ENCODE measurements around the gene SURF4. TPM values are rescaled to one million over a fixed set of nuclear protein-coding genes. Genes with fewer than 3 reads are reported as not detected.
A peak's percentile ranks its signal among the peaks of the same experiment; 100 is the strongest.

SURF4 gene
- total RNA-seq: 100 to 1,000 TPM; 141 to 266 (median 230) TPM

DNA sequence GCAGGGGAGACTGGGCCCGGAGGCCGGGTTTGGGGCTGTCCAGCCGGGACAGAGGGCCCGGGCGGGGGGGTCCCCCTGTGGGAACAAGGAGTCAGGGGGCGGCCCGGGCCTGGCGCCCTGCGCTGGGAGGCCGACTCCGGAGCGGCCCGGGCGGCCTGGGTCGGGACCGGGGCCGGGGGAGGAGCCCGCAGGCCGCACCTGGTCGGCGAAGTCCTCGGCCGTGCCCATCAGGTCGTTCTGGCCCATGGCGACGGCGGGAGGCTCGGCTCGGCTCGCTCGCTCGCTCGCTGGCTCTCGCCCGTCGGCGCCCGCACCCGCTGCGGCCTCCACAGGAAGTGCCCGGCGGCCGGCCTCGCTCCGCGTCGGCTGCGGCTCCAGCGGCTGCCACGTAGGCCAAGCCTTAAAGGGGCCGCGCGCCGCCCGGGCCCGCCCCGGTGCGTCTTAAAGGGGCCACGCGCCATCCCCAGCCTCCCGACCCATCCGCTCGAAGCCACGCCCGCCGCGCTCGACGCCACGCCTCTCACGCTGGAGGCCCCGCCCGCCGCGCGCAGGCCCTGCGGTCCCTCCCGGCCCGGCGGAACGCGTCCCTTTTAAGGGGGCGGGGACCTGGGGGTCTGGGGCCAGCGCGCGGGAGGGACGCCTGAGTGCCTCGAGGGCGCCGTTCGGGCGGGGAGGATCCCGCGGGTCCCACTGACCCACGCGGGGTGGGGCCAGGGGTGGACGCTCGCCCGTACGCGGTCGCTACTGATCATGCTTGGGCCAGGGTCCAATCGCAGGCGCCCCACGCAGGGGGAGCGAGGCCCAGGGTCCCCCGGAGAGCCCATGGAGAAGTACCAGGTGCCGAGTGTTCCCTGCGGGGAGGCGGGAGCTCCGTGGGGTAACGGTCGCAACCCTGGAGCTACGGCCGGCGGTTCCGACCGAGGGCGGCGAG, at the start of gene SURF4, which contains the start of gene STKLD1:
Gene SURF4 (minus strand): TSS at position 337 of the 931 bp plus-strand sequence. CDS start 91 bp downstream, at position 246.
Gene STKLD1 (plus strand): TSS at position 643 of the 931 bp plus-strand sequence. CDS start 108 bp downstream, at position 751.
- peak; percentile 80 for DNase-seq (ENCODE audit: low spot score)
- TF ChIP-seq, protein P1, sequence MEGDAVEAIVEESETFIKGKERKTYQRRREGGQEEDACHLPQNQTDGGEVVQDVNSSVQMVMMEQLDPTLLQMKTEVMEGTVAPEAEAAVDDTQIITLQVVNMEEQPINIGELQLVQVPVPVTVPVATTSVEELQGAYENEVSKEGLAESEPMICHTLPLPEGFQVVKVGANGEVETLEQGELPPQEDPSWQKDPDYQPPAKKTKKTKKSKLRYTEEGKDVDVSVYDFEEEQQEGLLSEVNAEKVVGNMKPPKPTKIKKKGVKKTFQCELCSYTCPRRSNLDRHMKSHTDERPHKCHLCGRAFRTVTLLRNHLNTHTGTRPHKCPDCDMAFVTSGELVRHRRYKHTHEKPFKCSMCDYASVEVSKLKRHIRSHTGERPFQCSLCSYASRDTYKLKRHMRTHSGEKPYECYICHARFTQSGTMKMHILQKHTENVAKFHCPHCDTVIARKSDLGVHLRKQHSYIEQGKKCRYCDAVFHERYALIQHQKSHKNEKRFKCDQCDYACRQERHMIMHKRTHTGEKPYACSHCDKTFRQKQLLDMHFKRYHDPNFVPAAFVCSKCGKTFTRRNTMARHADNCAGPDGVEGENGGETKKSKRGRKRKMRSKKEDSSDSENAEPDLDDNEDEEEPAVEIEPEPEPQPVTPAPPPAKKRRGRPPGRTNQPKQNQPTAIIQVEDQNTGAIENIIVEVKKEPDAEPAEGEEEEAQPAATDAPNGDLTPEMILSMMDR (IDR thresholded peaks at IDR 0.05): peak in 1 of 3 donors; percentile 5
- ATAC-seq (ENCODE audit: low FRiP score): peak; percentile 97

DNA sequence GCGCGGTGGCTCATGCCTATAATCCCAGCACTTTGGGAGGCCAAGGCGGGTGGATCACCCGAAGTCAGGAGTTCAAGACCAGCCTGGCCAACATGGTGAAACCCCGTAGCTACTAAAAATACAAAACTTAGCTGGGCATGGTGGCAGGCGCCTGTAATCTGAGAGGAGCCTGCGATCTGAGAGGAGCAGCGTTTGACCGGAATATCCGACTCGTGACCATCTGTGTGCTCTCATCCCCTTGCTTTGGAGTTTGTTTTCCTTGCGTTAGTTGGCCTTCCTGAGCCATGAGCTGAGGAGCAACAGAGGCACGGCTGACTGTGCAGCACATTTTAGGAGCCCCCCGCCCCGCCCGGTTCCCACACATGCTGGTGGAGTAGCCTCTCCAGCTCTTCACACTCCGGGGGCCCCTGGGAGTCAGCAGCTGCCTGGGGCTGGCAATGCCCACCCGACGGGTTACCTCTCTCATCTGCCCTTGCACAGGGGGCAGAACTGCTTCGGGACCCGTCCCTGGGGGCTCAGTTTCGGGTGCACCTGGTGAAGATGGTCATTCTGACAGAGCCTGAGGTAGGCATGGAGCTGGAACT, 49.3 kb upstream of the SURF4 start:
- ATAC-seq (ENCODE audit: low FRiP score): no peak
- TF ChIP-seq, protein P1 (IDR thresholded peaks at IDR 0.05): no peak
- DNase-seq (ENCODE audit: low spot score): no peak

DNA sequence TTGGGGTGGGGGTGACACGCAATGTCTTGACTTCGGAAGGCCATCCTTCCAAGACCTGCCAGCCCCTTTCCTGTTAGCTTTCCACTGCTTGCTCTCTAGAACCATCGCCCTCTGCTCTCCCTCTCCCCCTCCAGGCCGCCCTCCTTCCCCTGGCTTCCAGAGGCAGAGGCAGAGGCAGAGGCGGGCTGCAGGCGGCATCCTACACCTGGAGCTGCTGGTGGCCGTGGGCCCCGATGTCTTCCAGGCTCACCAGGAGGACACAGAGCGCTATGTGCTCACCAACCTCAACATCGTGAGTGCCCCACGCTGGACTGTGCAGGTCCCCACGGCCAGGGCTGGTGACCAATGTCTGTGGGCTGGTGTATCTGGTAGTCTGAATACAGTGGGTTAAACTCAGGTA, 48.3 kb upstream of the SURF4 start:
- TF ChIP-seq, protein P1 (IDR thresholded peaks at IDR 0.05): no peak
- DNase-seq (ENCODE audit: low spot score) (no peak), ATAC-seq (ENCODE audit: low FRiP score) (no peak)

DNA sequence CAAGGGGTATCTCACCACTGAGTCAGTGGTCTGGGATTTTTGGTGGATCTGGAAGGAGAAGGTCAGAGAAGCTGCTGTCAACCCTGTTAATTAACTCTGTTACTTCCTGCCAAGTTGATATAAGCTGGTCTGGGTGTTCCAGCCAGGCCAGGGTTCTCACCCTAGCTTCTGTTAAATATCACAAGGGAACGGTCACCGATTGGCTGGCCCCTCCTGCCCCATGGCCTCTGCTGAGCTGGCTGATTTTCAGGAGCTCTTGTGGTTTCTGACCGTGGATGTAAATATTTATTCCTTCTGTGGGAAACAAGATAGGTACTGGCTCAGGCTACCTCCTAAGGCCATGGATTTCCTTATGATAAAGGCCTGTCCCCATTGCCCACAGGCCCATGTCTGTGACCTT, 47.4 kb upstream of the SURF4 start:
- DNase-seq (ENCODE audit: low spot score) (no peak), ATAC-seq (ENCODE audit: low FRiP score) (no peak)
- TF ChIP-seq, protein P1 (IDR thresholded peaks at IDR 0.05): no peak

DNA sequence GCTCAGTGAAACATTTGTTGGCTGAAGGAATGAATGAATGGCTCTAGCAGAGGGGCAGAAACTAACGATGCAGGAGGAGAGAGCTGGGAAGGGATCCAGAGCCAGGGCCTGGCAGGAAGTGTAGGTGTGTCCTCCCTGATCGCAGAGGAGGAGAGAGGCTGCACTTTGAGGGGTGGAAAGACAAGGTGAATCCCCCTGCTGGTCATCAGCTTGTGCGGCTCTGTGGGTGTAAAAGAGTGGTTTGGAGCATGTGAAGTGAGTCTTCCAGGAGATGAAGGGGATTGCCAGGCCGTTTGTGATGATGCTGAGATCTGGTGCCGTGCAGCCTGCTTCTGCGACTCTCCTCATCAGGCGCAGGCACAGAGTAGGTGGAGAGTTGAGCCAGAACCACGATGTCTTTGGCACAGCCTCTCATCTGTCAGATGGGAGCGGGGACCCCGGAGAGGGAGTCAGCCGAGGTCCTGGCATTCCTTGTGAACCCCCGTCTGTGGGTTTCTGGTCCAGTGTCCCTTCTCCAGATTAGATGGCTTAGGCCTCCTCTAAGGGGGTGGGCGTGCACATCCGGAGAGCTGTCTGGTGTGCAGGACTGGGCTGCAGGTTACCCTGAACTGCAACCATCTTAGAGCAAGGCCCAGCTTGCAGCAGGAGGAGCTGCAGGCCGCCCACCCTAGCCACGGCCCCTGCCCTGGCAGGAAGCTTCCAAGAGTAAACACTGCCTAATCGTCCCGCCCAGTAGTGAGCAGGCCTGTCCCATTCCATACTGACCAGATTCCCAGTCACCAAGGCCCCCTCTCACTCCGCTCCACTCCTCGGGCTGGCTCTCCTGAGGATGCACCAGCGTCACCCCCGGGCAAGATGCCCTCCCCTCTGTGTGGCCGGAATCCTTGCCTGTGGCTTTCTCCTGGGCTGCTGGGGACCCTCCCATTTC, 46.0 kb upstream of the SURF4 start, which contains the start of gene ADAMTS13:
Gene ADAMTS13 (plus strand): TSS at position 753 of the 928 bp plus-strand sequence. CDS start 77 bp downstream, at position 830.
- TF ChIP-seq, protein P1 (IDR thresholded peaks at IDR 0.05): no peak
- no peak for ATAC-seq (ENCODE audit: low FRiP score)
- no peak for DNase-seq (ENCODE audit: low spot score)

DNA sequence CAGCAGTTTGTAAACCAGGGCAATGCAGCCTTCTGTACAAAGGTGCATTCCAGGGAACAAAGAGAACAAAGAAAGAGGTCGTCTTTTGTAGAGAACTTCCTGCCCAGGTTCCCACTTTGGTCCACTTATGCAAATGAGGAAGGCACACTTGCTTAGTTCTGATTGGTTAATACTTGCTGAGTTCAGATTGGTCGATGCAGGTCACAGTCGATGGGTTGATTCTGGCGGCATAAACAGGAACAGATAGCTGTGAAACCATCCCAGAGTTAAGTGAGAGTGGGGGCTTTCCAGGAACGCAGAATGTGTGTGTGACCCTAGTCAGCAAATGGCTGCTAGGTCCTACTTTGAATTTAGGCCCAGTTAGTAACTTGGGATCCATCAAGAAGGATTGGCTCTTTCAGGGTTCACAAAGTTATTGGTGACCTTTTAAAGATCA, 44.5 kb upstream of the SURF4 start:
- TF ChIP-seq, protein P1 (IDR thresholded peaks at IDR 0.05): no peak
- no peak for ATAC-seq (ENCODE audit: low FRiP score)
- DNase-seq (ENCODE audit: low spot score): no peak
